Peyer's patch (tissue), 4 donors: ENCODE results near the gene OBP2B.

ENCODE experiments used
- CTCF ChIP-seq, 6 experiments: fragments of 450-650 bp in 4 of 6; fragments of 200-600 bp in 2 of 6; sonication (generic) in 1 of 6; IDR thresholded peaks; one replicate each; pipeline ENCODE4 v1.5.1; 2017 to 2019; ENCODE audit warnings: antibody characterized with exemption in 6 of 6, mild to moderate bottlenecking in 3 of 6, moderate library complexity in 1 of 6
- POLR2A ChIP-seq, 2 donors: fragments of 450-650 bp; IDR thresholded peaks; one replicate each; pipeline ENCODE4 v1.5.1; 2017; ENCODE audit warnings: antibody characterized with exemption in 2 of 2, mild to moderate bottlenecking in 2 of 2, moderate library complexity in 2 of 2

- TF ChIP-seq CTCF (IDR thresholded peaks at IDR 0.05) (no peak), POLR2A (IDR thresholded peaks at IDR 0.05) (no peak)
Observed at GRCh38 chr9:133247632-133248031, 38.6 kb upstream of the OBP2B start.
